Activated naive CD4-positive, alpha-beta T cell treated with anti-CD3 and anti-CD28 coated beads, Interleukin-2, amount 10 ng/mL, durations not matched to agents 7 days and 5 days (primary cell): ENCODE data around the gene LUZP1.

Experiments used
- CTCF ChIA-PET: fragments of 350-600 bp; sonication (Branson Sonifier 250); formaldehyde crosslinking; loops from one replicate; lab custom pipeline; 2021; ENCODE audit warnings: antibody characterized with exemption; lab: Charles Lee
- DNase-seq: peaks from one replicate; pipeline ENCODE4 v3.0.0-alpha.2; 2020
- H3K27ac Mint-ChIP-seq: one replicate; pipeline ENCODE4 v1.8.0; 2021; ENCODE audit warnings: mild to moderate bottlenecking, moderate library complexity, mixed read lengths
- H3K27me3 Mint-ChIP-seq: one replicate; pipeline ENCODE4 v1.8.0; 2021; ENCODE audit warnings: mild to moderate bottlenecking, mixed read lengths
- H3K36me3 Mint-ChIP-seq: one replicate; pipeline ENCODE4 v1.8.0; 2021; ENCODE audit warnings: mixed read lengths
- H3K4me1 Mint-ChIP-seq: one replicate; pipeline ENCODE4 v1.8.0; 2021; ENCODE audit warnings: mixed read lengths
- H3K4me3 Mint-ChIP-seq: one replicate; pipeline ENCODE4 v1.8.0; 2021; ENCODE audit warnings: mild to moderate bottlenecking, moderate library complexity, mixed read lengths
- H3K9me3 Mint-ChIP-seq: one replicate; pipeline ENCODE4 v1.8.0; 2021; ENCODE audit warnings: mixed read lengths

The LUZP1 gene

DNA sequence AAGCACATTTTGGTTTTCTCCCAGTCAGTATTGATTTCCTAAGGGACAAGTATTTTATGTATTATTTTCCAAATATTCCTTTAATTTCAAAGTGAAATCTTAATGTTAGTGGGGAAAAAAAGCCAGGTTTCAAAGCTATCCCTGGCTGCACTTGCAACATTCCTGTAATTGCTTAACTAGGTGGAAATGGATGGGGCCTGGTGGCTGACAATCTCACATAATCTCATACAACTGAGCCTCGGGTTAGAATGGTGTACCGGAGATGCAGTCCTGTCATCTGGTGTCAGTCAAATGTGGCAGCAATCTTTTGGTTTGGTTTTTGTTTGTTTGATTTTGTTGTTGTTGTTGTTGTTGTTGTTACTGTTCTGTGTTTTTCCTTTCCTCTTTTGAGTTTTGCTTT, 103.3 kb downstream of the LUZP1 start:
- no peak overlapping the region for H3K4me3 Mint-ChIP-seq
- DNase-seq = no peak
- H3K27me3 Mint-ChIP-seq = no peaks in the 10 kb centered on the region
- no peaks in the 10 kb centered on the region for H3K4me1 Mint-ChIP-seq
- CTCF ChIA-PET = interaction anchor here (0.8 kb wide), 1 partner anchor 34 kb away, joined by 3 read pairs; no protein-coding TSS in a partner anchor
- H3K36me3 Mint-ChIP-seq = peaks cover 33% of the 10 kb centered on the region
- no peaks in the 10 kb centered on the region for H3K9me3 Mint-ChIP-seq
- H3K27ac Mint-ChIP-seq = no peak overlapping the region

DNA sequence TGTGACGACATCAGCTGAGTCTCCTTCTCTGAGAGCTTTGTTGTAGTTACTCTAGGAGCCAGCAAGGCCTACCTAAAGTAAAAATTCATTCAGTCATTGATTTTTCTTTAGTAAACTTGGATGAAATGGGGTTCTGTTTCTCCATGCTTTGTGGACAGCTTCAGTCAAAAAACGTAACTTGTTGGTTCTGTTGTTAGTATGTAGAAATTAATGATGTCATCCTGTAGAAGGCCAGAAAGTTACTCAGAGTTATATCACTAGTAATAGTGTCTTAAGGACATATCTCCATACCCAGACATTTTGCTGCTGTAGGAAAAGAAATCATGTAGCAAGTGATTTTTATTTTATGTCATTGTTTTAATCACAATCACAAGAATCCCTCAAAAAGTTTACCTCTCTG, 106.4 kb downstream of the LUZP1 start:
- Mint-ChIP-seq H3K36me3 (peaks cover 27% of the 10 kb centered on the region), H3K4me1 (no peaks in the 10 kb centered on the region), H3K9me3 (no peaks in the 10 kb centered on the region), H3K27me3 (no peaks in the 10 kb centered on the region), H3K4me3 (no peak overlapping the region), H3K27ac (no peak overlapping the region)
- CTCF ChIA-PET = interaction anchor here (1.5 kb wide), 1 partner anchor 37 kb away, joined by 5 read pairs; no protein-coding TSS in a partner anchor
- no peak for DNase-seq

DNA sequence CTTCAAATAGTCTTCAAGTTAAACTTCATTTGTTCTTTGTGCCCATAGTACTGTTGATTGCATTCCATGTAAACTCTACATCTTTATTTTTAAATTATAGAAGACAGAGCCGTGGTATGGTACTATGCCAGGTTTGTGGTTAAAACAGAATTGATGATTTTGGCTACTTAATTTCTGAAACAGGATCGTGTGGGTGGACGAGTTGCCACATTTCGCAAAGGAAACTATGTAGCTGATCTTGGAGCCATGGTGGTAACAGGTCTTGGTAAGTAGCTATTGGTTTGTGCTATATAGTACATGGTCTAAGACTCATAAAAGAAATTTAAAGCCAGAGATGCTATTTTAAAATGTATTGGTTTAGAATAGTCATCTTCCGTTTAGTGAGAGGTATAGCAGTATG, 111.4 kb downstream of the LUZP1 start:
- Mint-ChIP-seq H3K4me3 (no peak overlapping the region), H3K4me1 (no peaks in the 10 kb centered on the region), H3K36me3 (peaks cover 28% of the 10 kb centered on the region), H3K27me3 (no peaks in the 10 kb centered on the region), H3K9me3 (no peaks in the 10 kb centered on the region), H3K27ac (no peak overlapping the region)
- no peak for DNase-seq
- CTCF ChIA-PET = interaction anchor here (1.2 kb wide), 1 partner anchor 42 kb away, joined by 5 read pairs; no protein-coding TSS in a partner anchor

DNA sequence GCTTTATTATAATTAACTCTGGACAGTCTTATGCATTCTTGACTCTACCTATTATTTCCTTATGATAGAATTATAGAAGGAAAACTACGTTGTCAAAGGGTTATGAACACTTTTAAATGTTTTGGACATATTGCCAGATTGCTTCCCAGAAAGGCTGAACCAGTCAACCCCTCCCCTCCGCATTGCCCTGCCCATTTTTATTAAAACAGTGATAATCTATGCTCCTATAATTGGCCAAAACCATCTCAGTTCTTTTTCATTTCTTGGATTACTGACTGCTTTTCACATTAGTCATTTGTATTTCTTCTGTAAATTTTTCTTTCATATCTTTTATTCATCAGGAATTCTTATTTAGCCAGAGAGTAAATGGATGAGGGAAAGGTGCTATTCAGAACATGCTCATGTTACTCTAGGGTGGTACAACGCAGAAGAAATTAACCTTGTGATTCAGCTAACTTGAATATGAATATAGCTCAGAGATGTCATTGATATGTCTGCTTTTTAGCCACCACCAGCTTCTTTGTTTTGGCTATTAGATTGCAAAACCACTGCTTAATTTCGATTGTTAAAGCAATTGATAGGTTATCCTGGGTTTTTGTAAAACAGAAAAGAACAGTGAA, 117.3 kb downstream of the LUZP1 start:
- Mint-ChIP-seq H3K27me3 (no peaks in the 10 kb centered on the region), H3K4me3 (no peak overlapping the region), H3K4me1 (peaks cover 3% of the 10 kb centered on the region), H3K36me3 (peaks cover 19% of the 10 kb centered on the region), H3K27ac (no peak overlapping the region), H3K9me3 (no peaks in the 10 kb centered on the region)
- CTCF ChIA-PET = no interaction called here
- no peak for DNase-seq

DNA sequence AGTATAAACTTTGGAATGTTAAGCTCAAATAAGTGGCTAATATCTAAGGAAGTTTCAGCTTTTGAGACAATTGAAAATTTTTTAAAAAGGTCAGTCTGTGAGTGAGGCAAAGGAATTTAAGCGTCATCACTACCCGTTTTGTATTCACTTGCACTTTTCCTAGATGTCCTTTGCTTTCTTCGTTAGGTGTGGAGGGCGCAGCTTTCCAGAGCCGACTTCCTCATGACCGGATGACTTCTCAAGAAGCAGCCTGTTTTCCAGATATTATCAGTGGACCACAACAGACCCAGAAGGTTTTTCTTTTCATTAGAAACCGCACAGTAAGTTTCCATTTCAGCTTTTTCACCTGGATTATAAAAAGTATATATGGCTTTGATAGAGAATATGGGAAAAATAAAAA, 118.5 kb downstream of the LUZP1 start:
- CTCF ChIA-PET = no interaction called here
- Mint-ChIP-seq H3K4me1 (peaks cover 15% of the 10 kb centered on the region), H3K27ac (no peak overlapping the region), H3K27me3 (no peaks in the 10 kb centered on the region), H3K36me3 (peaks cover 22% of the 10 kb centered on the region), H3K9me3 (no peaks in the 10 kb centered on the region), H3K4me3 (no peak overlapping the region)
- DNase-seq = no peak

DNA sequence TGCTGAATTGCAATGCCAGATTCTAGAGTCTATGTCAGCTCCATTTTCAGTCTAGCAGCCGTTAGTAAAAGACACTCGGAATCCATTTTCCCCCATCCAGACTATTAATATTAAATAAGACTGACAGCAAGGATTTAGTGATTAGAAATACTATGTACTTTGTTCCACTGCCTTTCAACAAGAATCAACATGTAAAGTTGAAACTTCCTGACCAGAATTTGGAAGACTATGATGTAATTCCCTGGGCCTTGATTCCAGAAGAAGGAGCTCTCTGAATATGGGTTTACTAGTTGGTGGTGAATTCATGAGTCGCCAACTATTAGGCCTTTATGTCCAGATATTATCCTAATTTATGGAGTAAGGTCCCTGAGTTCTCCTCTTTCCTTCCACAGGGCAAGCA, 124.6 kb downstream of the LUZP1 start:
- CTCF ChIA-PET = no interaction called here
- Mint-ChIP-seq H3K36me3 (peaks cover 20% of the 10 kb centered on the region), H3K27ac (no peak overlapping the region), H3K4me3 (no peak overlapping the region), H3K4me1 (peaks cover 40% of the 10 kb centered on the region), H3K9me3 (no peaks in the 10 kb centered on the region), H3K27me3 (no peaks in the 10 kb centered on the region)
- DNase-seq = no peak

DNA sequence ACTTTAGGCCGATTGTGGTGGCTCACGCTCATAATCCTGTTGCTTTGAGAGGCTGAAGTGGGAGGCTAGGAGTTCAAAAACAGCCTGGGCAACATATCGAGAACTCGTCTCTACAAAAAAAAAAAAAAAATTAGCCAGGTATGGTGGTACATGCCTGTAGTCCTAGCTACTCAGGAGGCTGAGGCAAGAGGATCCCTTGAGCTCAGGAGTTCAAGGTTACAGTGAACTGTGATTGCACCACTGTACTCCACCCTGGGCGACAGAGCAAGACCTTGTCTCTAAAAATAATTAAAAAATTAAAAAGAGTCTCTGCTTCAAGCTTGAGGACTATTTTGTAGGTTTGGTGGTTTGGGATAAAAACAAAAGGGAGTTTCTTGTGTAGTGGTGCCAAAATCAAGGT, 128.1 kb downstream of the LUZP1 start:
- Mint-ChIP-seq H3K9me3 (no peaks in the 10 kb centered on the region), H3K4me1 (peaks cover 29% of the 10 kb centered on the region), H3K36me3 (peaks cover 18% of the 10 kb centered on the region), H3K27me3 (no peaks in the 10 kb centered on the region), H3K27ac (no peak overlapping the region), H3K4me3 (no peak overlapping the region)
- DNase-seq = no peak
- CTCF ChIA-PET = interaction anchor here (0.7 kb wide), 1 partner anchor 17 kb away, joined by 4 read pairs; no protein-coding TSS in a partner anchor

DNA sequence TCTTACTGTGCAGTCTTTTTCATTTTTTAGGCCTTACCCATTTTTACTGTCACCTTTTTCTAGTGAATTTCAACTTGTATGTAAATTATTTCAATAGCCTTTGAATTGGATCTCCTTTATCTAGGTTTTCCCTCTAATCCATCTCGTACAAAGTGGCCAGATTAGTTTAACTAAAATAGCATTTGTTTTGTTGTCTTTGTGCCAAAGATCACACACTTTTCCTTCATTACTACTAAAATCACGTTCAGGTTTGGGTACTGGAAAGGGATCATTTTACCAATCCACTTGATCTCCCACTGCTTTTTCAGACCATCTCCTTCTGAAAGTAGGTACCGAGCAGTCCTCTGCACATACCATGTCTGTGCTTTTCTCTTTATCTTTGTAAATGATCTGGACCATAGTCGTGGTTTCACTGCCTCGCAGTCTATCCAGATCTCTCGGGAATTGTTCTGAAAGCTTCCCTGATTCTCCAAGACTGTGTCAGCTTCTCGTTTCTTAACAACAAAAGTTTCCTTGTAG, 129.3 kb downstream of the LUZP1 start:
- Mint-ChIP-seq H3K36me3 (peaks cover 14% of the 10 kb centered on the region), H3K4me1 (peaks cover 21% of the 10 kb centered on the region), H3K27ac (no peak overlapping the region), H3K9me3 (no peaks in the 10 kb centered on the region), H3K4me3 (no peak overlapping the region), H3K27me3 (no peaks in the 10 kb centered on the region)
- CTCF ChIA-PET = no interaction called here
- DNase-seq = no peak

DNA sequence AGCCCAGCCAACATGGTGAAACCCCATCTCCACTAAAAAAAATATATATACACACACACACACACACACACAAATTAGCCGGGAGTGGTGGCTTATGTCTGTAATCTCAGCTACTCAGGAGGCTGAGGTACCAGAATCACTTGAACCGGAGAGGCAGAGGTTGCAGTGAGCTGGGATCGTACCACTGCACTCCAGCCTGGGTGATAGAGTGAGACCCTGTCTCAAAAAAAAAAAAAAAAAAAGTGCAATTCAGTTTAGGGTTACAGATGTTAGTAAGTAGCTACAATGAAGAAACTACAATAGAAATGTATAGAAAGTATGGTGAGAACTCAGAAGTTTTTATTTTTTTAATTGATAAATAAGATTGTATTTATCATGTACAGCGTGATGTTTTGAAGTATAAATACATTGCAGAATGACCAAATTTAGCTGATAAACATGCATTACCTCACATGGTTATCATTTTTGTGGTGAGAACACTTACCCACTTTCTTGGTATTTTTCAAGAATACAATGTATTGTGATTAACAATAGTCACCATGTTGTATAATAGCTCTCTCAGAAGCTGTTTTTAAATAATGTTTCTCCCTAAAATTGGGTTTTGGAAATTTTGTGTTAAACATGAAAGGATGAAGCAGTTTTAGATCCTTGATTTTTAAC, 131.4 kb downstream of the LUZP1 start:
- Mint-ChIP-seq H3K4me3 (no peak overlapping the region), H3K36me3 (peaks cover 18% of the 10 kb centered on the region), H3K9me3 (no peaks in the 10 kb centered on the region), H3K27ac (no peak overlapping the region), H3K27me3 (no peaks in the 10 kb centered on the region), H3K4me1 (peaks cover 20% of the 10 kb centered on the region)
- CTCF ChIA-PET = interaction anchor here (0.6 to 1.0 kb wide), 2 partner anchors 13 to 126 kb away, joined by 3 read pairs; no protein-coding TSS in a partner anchor
- DNase-seq = no peak

DNA sequence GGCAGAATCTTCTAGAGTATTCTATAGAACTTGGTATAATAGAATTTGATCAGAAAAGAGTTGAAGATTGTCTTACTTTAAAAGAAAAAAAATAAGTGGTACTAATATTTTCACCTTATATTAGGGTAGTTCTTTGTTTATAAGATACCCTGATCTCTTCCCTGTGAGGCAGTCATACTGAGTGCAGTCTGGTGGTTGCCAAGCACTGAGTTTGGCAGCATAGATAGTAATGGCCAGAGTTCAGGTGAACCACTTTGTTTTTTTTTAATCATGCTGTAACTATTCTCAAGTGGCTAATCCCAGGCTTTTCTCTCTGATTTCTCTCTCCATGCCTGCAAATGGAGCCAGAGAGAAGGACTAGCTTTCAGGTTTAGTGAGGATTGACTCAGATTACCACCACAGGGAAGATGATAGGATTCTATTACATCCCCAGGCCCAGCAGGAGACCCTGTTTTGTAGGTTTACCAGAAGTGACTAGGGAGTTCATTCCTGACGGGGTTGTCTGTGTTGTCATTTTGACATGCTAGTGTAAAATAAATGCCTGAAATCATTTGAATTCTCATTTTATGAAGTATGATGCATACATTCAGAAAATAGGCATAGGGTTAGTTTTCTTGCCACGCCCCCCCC, 132.7 kb downstream of the LUZP1 start:
- no peaks in the 10 kb centered on the region for H3K27me3 Mint-ChIP-seq
- DNase-seq = no peak
- CTCF ChIA-PET = no interaction called here
- no peaks in the 10 kb centered on the region for H3K9me3 Mint-ChIP-seq
- H3K36me3 Mint-ChIP-seq = peaks cover 20% of the 10 kb centered on the region
- H3K4me3 Mint-ChIP-seq = no peak overlapping the region
- peaks cover 26% of the 10 kb centered on the region for H3K4me1 Mint-ChIP-seq
- no peak overlapping the region for H3K27ac Mint-ChIP-seq
